Muscle of leg (tissue), 11 donors: ENCODE data around the gene ERBB3. TPM values are rescaled to one million over a fixed set of nuclear protein-coding genes. Genes with fewer than 3 reads are reported as not detected.
A peak's percentile ranks its signal among the peaks of the same experiment; 100 is the strongest.
"Not testable (repeated sequence)": the region's sequence is repeated elsewhere in the genome, so short reads cannot be mapped to it uniquely, and the experiment has no call there.

Experiments
- DNase-seq: peaks from one replicate; pipeline ENCODE4 v3.0.0; 2013
- H3K27ac ChIP-seq: one replicate; pipeline ENCODE4 v1.5.1; 2013; ENCODE audit warnings: mild to moderate bottlenecking, low read length, control low read depth
- H3K27me3 ChIP-seq: one replicate; pipeline ENCODE4 v1.6.1; 2013; ENCODE audit warnings: low read length; ENCODE audit not compliant: control insufficient read depth, insufficient read depth
- H3K36me3 ChIP-seq: one replicate; pipeline ENCODE4 v1.6.1; 2013; ENCODE audit warnings: low read length; ENCODE audit not compliant: control insufficient read depth, insufficient read depth
- H3K4me1 ChIP-seq: one replicate; pipeline ENCODE4 v1.6.1; 2013; ENCODE audit warnings: low read length; ENCODE audit not compliant: control insufficient read depth, insufficient read depth
- H3K4me3 ChIP-seq: one replicate; pipeline ENCODE4 v1.5.1; 2013; ENCODE audit warnings: low read length, control low read depth
- H3K9me3 ChIP-seq: replicated peaks from 2 replicates; pipeline ENCODE4 v1.6.1; 2013; ENCODE audit warnings: low read depth, low read length; ENCODE audit not compliant: control insufficient read depth
- WGBS: methylation state at CpG from one replicate; pipeline ENCODE4 v1.1.5; 2013; ENCODE audit warnings: missing lambda C conversion rate; ENCODE audit not compliant: insufficient coverage; 5-methylcytosine and 5-hydroxymethylcytosine counted together
- polyA plus RNA-seq, 8 donors: library from polyadenylated mRNA; unstranded; fragments of 120-200 nt; gene quantifications; one replicate each; pipeline versions ENCODE4 v1.2.1 to v1.2.3, GENCODE V29; 2013; ENCODE audit warnings: inconsistent platforms in 1 of 8, low replicate concordance in 1 of 8; ENCODE audit not compliant: insufficient read length in 8 of 8, insufficient read depth in 1 of 8
- total RNA-seq: library from RNA; stranded (reverse); fragments of 120-200 nt; gene quantifications from one replicate; pipeline ENCODE4 v1.2.4, GENCODE V29; 2013

The ERBB3 gene
- total and polyA plus RNA-seq, 9 donors: 116 to 224 (median 136) TPM

DNA sequence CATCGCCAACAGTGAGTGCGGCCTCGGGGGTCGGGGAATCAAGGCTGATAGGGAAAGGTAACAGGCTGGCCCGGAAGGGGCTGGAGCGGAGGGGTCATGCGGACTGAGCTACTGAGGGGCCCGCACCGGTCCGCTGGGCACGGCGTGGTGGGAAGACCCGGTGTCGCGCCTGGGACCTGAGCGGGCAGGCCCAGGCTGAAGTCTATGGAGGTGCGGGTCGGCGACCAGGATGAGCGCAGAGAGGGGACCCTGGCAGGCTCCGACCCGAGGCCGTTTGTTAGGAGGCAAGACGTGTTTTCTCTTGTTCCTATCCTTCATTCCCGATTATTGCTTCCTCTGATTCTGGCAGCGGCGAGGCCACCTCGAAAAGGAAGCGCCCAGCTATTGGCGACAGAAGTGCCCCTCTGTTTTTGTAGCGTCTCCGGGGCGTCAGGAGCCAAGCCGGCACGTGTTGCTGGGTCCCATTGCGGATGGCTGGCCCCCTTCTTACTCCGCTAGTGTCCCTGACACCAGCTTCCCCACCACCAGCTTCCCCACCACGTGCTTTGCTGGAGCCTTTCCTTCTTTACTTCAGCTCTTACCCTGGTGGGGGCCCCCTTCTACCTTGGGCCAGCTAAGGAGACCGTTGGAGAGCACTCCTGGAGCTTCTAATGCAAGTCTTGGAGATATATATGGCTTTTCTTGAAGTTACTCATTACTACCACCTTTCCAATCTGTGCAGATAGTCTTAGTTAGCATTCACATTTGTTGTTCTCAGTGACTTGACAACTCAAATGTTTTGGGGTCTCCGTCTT, 25.0 kb downstream of the ERBB3 start:
- peak overlapping the region; percentile 96 for H3K27ac ChIP-seq
- peaks cover 54% of the 10 kb centered on the region for H3K36me3 ChIP-seq
- 0% methylated on average over 35 of the region's 40 CpGs for WGBS
- peak; percentile 46 for DNase-seq
- H3K9me3 ChIP-seq: no peaks in the 10 kb centered on the region
- H3K27me3 ChIP-seq: no peaks in the 10 kb centered on the region
- H3K4me3 ChIP-seq: peak overlapping the region; percentile 82
- H3K4me1 ChIP-seq: peaks cover 10% of the 10 kb centered on the region

DNA sequence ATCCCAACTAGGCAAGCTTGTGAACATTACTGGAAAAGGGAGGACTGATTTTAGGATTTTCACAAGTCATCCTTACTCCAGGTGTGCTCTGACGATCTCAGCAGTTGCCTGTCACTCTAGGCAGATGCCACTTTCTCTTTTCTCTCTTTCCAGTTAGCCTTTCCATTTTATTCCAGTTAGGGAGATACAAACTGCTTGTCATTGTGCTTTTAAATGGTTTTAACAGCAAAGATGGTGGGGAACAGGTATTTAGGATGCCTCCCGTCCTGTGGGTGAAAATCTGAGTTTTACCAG, 25.6 kb downstream of the ERBB3 start:
- H3K9me3 ChIP-seq: no peaks in the 10 kb centered on the region
- peak overlapping the region; percentile 82 for H3K4me3 ChIP-seq
- no peak for DNase-seq
- peaks cover 57% of the 10 kb centered on the region for H3K36me3 ChIP-seq
- WGBS: no CpG with 5 or more reads among the region's 2 CpGs
- no peaks in the 10 kb centered on the region for H3K27me3 ChIP-seq
- peaks cover 10% of the 10 kb centered on the region for H3K4me1 ChIP-seq
- no peak overlapping the region for H3K27ac ChIP-seq

DNA sequence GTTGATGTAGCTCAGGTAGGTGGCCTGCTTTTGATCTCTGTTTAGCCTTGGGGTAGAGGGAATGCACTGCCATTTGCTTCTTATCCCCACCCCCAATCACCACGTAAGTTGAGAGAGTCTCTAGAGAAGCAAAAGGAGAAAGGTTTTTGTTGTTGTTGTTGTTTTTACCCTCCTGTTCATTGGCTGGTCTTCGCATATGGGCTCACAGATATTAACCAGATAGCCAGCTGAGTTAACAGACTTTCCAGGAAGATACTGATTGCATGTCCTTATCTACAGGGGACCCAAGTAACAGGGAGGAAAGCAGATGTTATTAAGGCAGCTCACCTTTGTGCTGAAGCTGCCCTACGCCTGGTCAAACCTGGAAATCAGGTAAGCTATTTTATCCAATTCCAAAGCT, 27.3 kb downstream of the ERBB3 start:
- H3K36me3 ChIP-seq: peaks cover 59% of the 10 kb centered on the region
- DNase-seq: no peak
- H3K27ac ChIP-seq: no peak overlapping the region
- H3K27me3 ChIP-seq: no peaks in the 10 kb centered on the region
- H3K4me3 ChIP-seq: no peak overlapping the region
- H3K9me3 ChIP-seq: no peaks in the 10 kb centered on the region
- WGBS: 100% methylated on average over 2 of the region's 3 CpGs
- peaks cover 10% of the 10 kb centered on the region for H3K4me1 ChIP-seq

DNA sequence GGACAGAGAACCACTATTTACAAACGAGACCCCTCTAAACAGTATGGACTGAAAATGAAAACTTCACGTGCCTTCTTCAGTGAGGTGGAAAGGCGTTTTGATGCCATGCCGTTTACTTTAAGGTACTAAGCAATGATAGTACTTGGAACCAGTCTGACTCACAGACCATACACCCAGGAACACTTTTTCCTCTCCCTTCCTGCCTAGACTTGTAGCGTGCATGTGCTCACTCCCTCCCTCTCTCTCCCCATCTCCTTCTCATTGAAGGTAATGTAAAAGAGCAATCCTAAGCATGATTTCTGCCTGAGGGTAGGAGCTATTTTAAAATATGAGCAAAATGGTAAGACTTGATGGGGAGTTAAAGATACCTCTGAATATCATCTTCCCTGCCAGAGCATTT, 30.6 kb downstream of the ERBB3 start:
- no peak for DNase-seq
- no peak overlapping the region for H3K27ac ChIP-seq
- H3K4me1 ChIP-seq: peaks cover 12% of the 10 kb centered on the region
- peaks cover 70% of the 10 kb centered on the region for H3K36me3 ChIP-seq
- H3K9me3 ChIP-seq: no peaks in the 10 kb centered on the region
- H3K4me3 ChIP-seq: no peak overlapping the region
- WGBS: 90% methylated on average over 4 of the region's 5 CpGs
- H3K27me3 ChIP-seq: no peaks in the 10 kb centered on the region

DNA sequence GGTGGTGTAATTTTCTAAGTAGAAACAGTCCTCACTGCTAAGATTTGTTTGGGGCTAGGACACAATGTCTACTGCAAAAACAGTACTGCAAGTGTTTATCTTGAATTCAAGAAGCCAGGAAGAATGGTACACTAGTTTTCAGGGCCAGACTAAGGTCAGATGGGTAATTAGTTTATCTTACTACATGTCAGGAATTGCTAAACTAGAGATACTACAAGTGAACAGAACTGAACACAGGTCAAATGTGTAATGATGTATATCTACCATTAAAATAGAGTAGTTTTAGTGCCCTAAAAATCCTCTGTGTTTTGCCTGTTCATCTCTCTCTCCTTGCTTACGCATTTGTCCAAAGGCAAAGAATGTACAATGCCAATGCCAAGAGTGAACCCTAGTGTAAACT, 34.1 kb downstream of the ERBB3 start:
- no peaks in the 10 kb centered on the region for H3K27me3 ChIP-seq
- H3K4me3 ChIP-seq: no peak overlapping the region
- H3K4me1 ChIP-seq: peaks cover 15% of the 10 kb centered on the region
- no peak overlapping the region for H3K27ac ChIP-seq
- no peaks in the 10 kb centered on the region for H3K9me3 ChIP-seq
- DNase-seq: no peak
- no CpG with 5 or more reads among the region's 1 CpG for WGBS
- H3K36me3 ChIP-seq: peaks cover 49% of the 10 kb centered on the region

DNA sequence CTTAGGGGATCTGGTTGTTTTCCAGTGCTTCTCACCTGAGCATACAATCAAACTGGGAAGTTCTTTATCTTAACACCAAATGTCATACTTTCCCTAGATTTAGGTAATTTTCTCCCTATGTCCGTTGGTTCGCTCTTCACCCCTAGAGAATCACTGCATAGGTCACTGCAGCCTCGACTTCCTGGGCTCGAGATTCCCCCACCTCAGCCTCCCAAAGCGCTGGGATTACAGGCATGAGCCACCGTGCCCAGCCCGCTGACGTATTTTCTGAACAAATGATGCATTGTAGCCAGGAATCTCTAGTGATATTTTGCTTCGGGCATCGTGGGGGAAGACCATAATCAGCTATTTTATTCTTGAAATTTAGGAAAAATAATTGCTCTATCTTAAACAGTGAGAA, 35.4 kb downstream of the ERBB3 start:
- 44% methylated on average over 3 of the region's 10 CpGs for WGBS
- Histone ChIP-seq H3K27me3 (no peaks in the 10 kb centered on the region), H3K9me3 (no peaks in the 10 kb centered on the region), H3K27ac (peak overlapping the region; percentile 98), H3K36me3 (peaks cover 41% of the 10 kb centered on the region), H3K4me1 (peaks cover 27% of the 10 kb centered on the region), H3K4me3 (peak overlapping the region; percentile 78)
- peak; percentile 46 for DNase-seq

DNA sequence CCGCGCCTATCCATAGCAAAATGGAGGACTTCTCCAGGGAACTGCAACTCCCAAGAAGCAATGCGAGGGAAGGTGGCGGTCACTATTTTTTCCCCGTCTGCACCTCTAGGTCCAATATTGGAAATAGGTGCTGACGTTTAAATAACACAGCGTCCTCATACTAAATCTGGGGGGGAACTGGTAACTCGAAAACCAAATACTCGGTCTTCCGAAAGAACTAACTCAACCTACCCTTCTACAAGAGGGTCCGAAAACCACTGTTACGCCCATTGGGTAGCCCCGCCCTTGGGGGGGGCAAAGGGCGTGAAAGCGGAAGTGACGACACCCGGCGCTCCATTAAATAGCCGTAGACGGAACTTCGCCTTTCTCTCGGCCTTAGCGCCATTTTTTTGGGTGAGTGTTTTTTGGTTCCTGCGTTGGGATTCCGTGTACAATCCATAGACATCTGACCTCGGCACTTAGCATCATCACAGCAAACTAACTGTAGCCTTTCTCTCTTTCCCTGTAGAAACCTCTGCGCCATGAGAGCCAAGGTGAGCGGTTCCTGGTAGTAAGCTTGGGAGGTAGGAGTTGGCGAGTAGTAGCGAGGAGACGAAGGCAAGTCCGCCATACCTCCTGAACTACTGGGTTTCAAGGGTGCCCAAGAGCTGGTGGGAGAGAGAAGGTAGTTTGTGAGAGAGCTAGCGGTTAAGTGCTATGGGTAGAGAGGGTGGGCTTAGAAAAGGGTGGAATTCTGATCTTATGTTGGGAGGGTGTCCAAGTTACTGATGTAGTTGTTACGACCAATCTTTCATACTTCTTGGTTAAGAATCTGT, 36.5 kb downstream of the ERBB3 start, which contains the start of gene RPL41:
RPL41 (plus strand) TSS at position 367 of the 815 bp plus-strand sequence.
- Histone ChIP-seq H3K27ac (peak within 1 kb of the TSS; percentile 98), H3K36me3 (peaks cover 41% of the 10 kb centered on the region), H3K9me3 (no peaks in the 10 kb centered on the region), H3K4me3 (peak within 1 kb of the TSS; percentile 78), H3K27me3 (no peaks in the 10 kb centered on the region), H3K4me1 (peaks cover 36% of the 10 kb centered on the region)
- DNase-seq: peak; percentile 99
- WGBS: 0% methylated on average over 13 of the region's 34 CpGs

DNA sequence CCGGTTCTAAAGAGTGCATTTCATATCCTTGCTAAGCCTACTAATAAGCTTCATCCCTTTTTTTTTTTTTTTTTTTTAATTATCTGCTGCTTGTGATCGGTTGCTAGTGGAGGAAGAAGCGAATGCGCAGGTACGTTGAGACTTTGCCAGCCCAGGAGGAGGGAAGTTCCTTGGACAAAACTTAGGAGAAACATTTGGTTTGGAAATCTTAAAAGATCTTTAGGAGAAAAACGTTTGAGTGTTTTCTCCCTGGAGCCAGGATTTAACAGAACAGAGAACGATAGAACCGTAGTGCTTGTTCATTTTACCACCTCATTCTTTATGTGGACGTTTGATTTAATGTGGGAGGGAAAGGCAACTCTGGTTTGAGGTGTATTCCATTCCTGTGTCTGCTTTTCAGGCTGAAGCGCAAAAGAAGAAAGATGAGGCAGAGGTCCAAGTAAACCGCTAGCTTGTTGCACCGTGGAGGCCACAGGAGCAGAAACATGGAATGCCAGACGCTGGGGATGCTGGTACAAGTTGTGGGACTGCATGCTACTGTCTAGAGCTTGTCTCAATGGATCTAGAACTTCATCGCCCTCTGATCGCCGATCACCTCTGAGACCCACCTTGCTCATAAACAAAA, 37.2 kb downstream of the ERBB3 start:
- not testable (repeated sequence) for H3K27me3 ChIP-seq, H3K9me3 ChIP-seq
- Histone ChIP-seq H3K27ac (peak overlapping the region; percentile 98), H3K4me3 (peak overlapping the region; percentile 78), H3K4me1 (peaks cover 39% of the 10 kb centered on the region), H3K36me3 (peaks cover 41% of the 10 kb centered on the region)
- peak; percentile 57 for DNase-seq
- 0% methylated on average over 3 of the region's 16 CpGs for WGBS

DNA sequence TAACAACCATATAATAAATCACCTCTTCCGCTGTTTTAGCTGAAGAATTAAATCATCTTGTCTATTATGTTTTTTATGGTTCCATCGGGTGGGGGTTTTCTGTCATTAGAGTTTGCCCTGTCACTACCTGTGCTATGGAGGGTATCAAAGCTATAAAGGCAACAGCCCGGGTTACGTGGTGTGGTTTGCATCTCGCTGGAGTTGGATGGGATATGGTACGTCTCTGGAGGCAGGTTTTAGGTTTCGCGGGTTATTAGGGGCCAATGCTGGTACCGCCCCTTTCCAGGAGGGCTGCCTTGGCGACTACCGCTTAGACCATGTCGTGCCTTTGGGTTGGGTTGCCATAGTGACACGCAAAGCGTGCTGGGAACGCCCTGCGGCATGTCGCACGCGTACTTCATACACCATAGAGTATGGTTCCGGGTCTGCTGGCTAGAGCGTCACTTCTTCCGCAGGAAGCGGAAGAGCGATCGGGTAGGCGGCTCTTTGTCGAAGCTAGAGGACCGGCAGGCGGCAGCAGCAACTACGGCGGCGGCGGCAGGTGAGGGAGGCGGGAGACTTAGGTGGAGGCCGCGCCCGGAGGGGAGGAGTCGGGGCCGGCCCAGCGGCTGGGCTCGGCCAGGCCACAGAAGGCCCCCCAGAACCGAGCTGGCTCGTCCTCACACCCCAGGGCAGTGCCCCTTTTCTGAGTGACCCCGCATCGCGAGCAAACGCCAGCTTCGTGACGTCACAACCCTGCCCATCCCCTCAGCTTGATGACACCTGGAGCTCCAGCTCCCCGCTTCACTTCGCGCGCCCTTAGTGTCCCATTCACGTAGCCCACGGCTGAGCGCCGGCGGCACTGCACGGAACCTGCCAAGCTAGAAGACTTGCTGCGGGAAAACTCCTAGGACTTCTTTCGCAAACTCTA, 38.1 kb downstream of the ERBB3 start, which contains the start of gene ZC3H10:
ZC3H10 (plus strand) TSS at position 489 of the 910 bp plus-strand sequence. CDS start 2,297 bp downstream, outside the sequence.
- H3K27ac ChIP-seq: peak within 1 kb of the TSS; percentile 98
- H3K9me3 ChIP-seq: no peaks in the 10 kb centered on the region
- WGBS: under 1% methylated on average over 60 of the region's 61 CpGs
- H3K36me3 ChIP-seq: peaks cover 38% of the 10 kb centered on the region
- H3K27me3 ChIP-seq: no peaks in the 10 kb centered on the region
- H3K4me3 ChIP-seq: peak within 1 kb of the TSS; percentile 78
- DNase-seq: peak; percentile 100
- peaks cover 46% of the 10 kb centered on the region for H3K4me1 ChIP-seq
